Effector memory CD4-positive, alpha-beta T cell (primary cell): ENCODE data around the gene CUZD1.

ENCODE experiments used
- DNase-seq, 3 donors: peaks; one replicate each; pipeline ENCODE4 v3.0.0-alpha.2; 2020
- H3K27ac ChIP-seq: 2 replicates; pipeline ENCODE4 v1.7.0; 2013; ENCODE audit warnings: mild to moderate bottlenecking, low read length, moderate library complexity; ENCODE audit not compliant: insufficient read depth, poor library complexity, severe bottlenecking
- H3K27me3 ChIP-seq: replicated peaks from 2 replicates; pipeline ENCODE4 v1.7.0; 2013; ENCODE audit warnings: mild to moderate bottlenecking, low read length; ENCODE audit not compliant: insufficient read depth, control insufficient read depth, poor library complexity, severe bottlenecking
- H3K36me3 ChIP-seq: 2 replicates; pipeline ENCODE4 v1.7.0; 2013; ENCODE audit warnings: mild to moderate bottlenecking, low read length, moderate library complexity; ENCODE audit not compliant: control insufficient read depth, insufficient read depth
- H3K4me1 ChIP-seq: 2 replicates; pipeline ENCODE4 v1.7.0; 2013; ENCODE audit warnings: low read length, mild to moderate bottlenecking; ENCODE audit not compliant: control insufficient read depth, insufficient read depth, poor library complexity, severe bottlenecking
- H3K4me3 ChIP-seq: 2 replicates; pipeline ENCODE4 v1.7.0; 2013; ENCODE audit warnings: low read length, low read depth, mild to moderate bottlenecking; ENCODE audit not compliant: insufficient read depth, poor library complexity, severe bottlenecking
- H3K9me3 ChIP-seq: 2 replicates; pipeline ENCODE4 v1.7.0; 2013; ENCODE audit warnings: mild to moderate bottlenecking, low read length, moderate library complexity; ENCODE audit not compliant: control insufficient read depth
- total RNA-seq, 3 donors: gene quantifications; one replicate each; lab custom pipeline; 2026; lab: John Stamatoyannopoulos, UW

CUZD1 gene, protein sequence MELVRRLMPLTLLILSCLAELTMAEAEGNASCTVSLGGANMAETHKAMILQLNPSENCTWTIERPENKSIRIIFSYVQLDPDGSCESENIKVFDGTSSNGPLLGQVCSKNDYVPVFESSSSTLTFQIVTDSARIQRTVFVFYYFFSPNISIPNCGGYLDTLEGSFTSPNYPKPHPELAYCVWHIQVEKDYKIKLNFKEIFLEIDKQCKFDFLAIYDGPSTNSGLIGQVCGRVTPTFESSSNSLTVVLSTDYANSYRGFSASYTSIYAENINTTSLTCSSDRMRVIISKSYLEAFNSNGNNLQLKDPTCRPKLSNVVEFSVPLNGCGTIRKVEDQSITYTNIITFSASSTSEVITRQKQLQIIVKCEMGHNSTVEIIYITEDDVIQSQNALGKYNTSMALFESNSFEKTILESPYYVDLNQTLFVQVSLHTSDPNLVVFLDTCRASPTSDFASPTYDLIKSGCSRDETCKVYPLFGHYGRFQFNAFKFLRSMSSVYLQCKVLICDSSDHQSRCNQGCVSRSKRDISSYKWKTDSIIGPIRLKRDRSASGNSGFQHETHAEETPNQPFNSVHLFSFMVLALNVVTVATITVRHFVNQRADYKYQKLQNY
- 0.09 to 0.19 (median 0.17) reads per million in 3 donors for total RNA-seq

DNA sequence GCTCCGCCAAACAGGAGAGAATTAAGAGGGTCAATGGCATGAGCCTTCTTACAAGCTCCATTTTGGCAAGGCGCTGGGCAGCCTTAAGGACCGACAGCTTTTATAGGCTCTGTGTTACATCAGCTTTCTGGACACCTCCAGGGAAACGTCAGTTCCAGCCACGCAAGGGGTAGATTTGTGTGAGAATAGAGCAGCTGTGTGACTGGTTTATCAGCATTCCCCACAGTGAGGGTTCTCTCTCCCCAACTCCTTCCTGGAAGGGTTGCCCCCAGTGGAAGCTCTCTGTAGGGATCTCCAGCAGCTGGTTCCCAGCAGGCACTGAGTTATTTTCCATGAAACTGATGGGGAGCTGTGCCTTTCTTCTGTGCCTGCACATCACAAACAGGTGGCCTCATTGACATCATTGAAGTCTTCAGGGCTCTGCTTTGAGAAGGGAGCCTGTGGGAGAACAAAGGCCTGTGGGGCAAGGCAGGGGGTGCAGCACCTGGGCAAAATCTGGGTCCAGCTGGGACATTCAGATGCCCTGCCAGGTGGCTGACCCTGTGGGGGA is at the start of gene CUZD1:
TSS of gene CUZD1 (minus strand) at position 75 of the 550 bp plus-strand sequence. CDS start at position 61, 14 bp downstream.
- no peaks in the 10 kb centered on the region for H3K27me3 ChIP-seq
- no peaks in the 10 kb centered on the region for H3K4me1 ChIP-seq
- H3K36me3 ChIP-seq = peaks cover 6% of the 10 kb centered on the region
- no peak within 1 kb of the TSS for H3K4me3 ChIP-seq
- H3K9me3 ChIP-seq = no peaks in the 10 kb centered on the region
- DNase-seq = no peak
- no peak within 1 kb of the TSS for H3K27ac ChIP-seq

DNA sequence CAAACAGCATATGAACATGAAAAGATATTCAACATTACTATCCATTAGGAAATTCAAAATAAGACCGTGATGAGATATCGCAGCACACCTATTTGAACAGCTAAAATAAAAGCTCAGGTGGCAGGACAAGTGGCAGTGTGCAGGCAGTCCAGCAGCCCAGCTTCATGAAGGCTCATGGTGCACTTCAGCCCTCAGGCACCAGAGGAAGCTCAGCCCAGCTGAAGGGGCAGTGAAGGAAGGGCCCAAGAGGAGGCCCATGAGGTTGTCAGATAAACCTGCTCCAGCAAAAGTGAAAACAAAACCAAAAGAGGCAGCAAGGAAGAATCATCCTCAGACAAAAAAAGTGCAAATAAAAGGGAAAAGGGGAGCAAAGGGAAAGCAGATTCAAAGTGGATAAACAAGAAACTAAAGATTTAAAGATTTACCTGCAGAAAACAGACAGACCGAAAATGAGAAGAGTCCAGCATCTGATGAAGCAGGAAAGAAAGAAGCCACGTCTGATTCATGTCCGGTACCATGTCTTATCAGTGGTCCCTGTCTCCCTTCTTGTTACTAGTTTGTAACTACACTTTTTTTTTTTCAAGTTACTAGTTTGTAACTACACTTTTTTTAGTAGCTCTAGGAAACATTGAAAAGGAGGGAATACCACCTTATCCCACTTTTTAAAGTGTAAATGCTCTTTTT is 48.7 kb upstream of the CUZD1 start:
- Histone ChIP-seq H3K9me3 (no peaks in the 10 kb centered on the region), H3K4me1 (no peaks in the 10 kb centered on the region), H3K27me3 (no peaks in the 10 kb centered on the region), H3K27ac (no peak overlapping the region), H3K36me3 (no peaks in the 10 kb centered on the region), H3K4me3 (no peak overlapping the region)
- no peak for DNase-seq

DNA sequence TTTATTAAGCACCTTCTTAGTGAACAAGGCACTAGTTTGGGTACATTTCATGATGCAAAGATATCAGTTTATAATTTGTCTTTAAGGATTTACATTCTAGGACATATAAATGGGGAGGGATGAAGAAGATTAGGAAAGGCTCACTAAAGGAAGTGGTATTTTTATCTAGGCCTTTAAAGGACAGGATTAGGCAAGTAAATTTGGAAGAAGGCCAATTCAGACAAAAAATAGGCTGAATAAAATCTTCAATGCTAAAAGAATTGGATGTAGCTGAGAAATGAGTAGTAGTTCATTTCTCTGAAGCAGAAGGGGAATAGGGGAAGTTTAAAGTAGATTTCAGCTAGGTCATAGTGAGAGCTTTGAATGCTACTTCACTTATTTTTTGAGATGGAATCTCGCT is 38.5 kb upstream of the CUZD1 start:
- Histone ChIP-seq H3K36me3 (no peaks in the 10 kb centered on the region), H3K4me1 (no peaks in the 10 kb centered on the region), H3K27me3 (no peaks in the 10 kb centered on the region), H3K27ac (no peak overlapping the region), H3K4me3 (no peak overlapping the region), H3K9me3 (no peaks in the 10 kb centered on the region)
- DNase-seq = no peak

DNA sequence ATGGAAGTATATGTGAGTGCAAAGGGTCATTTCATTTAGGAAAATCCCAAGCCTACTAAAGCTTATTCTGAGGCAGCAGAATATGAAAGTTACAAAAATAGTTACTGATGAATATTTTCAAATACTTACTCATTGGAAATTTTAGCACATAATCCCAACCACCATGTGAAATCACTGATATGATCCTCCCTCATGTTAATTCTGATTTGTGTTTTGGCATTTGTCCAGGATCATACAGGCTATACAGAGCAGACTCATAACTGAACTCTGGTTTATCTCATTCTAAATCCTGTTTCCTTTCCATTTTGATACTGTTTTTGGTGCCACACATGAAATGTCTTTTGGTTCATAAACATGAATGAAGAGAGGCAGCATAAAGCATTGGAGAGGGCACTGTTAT is 37.1 kb upstream of the CUZD1 start:
- no peak for DNase-seq
- Histone ChIP-seq H3K4me3 (no peak overlapping the region), H3K27ac (no peak overlapping the region), H3K27me3 (no peaks in the 10 kb centered on the region), H3K9me3 (no peaks in the 10 kb centered on the region), H3K36me3 (no peaks in the 10 kb centered on the region), H3K4me1 (no peaks in the 10 kb centered on the region)

DNA sequence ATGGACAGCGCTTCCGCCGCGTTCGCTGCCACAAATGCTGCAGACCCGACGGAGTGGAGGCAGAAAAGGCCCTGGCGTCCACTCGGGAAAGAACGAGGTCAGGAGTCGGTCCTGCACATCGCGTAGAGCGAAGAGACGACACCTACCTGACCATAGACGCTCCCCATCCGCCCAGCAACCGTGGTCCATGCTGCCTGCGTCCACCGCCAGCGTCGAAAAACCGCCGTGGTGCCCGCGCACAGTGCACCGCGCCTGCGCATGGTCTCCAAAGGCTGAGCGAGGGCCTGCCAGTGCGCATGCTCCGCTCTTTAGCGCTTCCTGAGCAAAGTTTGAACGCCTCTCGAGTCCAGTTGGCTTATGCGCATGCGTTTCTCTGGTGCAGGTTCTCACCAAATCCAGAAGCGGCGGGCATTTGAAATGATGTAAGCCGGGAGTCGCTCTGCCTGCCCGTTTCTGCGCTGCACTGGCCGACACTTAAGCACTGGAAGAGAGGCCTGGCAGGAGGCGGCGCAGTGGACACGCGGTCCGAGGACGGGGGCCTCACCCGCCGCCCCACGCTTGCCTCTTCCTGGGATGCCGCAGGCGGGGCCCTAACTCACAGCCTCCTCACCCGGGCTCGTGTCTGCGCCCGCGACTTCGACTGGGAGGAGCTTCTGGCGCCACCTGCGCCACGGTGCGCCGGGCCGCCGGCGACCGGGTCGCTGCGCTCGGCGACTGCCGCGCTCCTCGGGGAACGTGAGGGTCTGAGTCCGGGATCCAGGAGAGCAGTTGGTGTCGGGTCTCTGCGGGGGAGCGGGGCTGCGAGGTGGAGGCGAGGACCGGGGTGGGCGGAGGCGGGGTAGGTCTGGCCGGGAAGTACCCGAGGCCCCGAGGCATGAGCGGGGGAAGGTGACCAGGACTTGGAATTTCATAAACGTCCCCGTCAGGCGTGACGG is 33.9 kb upstream of the CUZD1 start, which contains the start of gene FAM24B:
TSS of gene FAM24B (minus strand) at position 243 of the 935 bp plus-strand sequence. CDS start 29,066 bp downstream, outside the sequence.
- Histone ChIP-seq H3K27me3 (no peaks in the 10 kb centered on the region), H3K27ac (peak within 1 kb of the TSS; percentile 75), H3K9me3 (no peaks in the 10 kb centered on the region), H3K4me1 (no peaks in the 10 kb centered on the region), H3K4me3 (peak within 1 kb of the TSS; percentile 74), H3K36me3 (no peaks in the 10 kb centered on the region)
- DNase-seq = peak; percentile 87 to 96 (median 90)

DNA sequence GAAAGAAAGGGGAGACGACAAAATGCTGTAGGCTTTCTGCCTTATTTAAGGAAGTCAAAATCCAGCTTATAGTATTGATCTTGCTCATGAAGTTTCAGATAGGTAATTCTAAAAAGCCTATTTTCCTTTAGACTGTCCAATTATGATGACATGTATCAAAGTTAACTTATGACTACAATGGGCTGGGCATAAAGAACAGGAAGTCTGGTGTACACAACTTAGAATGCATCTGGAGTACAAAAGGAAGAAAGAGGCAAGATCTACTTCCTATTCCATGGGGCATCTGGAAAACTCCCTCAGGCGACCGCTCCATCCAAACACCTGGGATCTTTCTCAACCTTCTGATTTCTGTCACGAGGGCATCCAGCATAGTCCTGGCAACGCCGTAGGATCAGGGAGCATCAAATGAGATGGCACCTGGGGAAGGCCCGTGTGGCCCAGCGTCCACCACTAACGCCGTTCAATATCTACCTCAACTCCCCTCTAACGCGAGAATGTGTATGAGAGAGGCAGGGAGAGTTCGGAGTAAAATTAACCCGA is 33.2 kb upstream of the CUZD1 start:
- DNase-seq = no peak
- H3K36me3 ChIP-seq = no peaks in the 10 kb centered on the region

DNA sequence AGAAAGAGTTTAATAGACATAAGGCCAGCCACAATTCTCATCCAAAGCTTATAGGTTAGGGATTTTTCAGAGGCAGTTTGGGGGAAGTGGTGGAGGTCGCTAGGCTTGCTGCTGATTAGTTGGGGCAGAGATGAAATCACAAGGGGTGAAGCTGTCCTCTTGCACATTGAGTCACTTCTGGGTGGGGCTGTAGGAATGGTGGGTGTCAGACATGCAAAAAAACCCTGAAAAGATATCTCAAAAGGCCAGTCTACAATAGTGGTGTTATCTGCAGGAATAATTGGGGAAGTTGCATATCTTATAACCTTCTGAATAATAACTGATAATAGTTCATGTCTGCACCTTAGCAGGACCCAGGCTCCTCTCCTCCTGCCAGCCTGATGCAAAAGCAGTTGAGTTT is 31.6 kb upstream of the CUZD1 start:
- no peak for DNase-seq
- Histone ChIP-seq H3K4me1 (no peaks in the 10 kb centered on the region), H3K9me3 (no peaks in the 10 kb centered on the region), H3K4me3 (no peak overlapping the region), H3K27me3 (no peaks in the 10 kb centered on the region), H3K27ac (no peak overlapping the region), H3K36me3 (no peaks in the 10 kb centered on the region)

More for the DNA sequence above, 33.2 kb upstream of the CUZD1 start:
- Histone ChIP-seq H3K27me3 (no peaks in the 10 kb centered on the region), H3K4me3 (peak overlapping the region; percentile 74), H3K9me3 (no peaks in the 10 kb centered on the region), H3K4me1 (no peaks in the 10 kb centered on the region), H3K27ac (peak overlapping the region; percentile 62)

DNA sequence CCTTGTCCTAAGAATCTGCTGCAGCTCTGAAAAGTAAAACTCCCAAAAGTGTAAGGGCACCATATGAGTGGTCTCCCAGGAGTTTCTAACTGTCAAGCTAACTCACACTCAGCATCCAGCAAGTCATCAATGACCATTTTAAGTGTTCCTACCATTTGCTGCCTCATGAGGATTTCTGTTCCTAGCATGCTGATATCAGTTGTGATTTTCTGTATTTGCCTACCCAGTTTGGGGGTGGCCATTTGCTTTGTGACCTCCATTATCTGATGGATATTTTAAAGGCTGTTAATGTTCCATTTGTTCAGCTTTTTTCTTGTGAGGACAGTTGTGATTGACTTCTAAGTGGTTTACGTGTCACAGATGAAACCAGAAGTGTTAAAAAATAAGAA is 30.8 kb upstream of the CUZD1 start:
- DNase-seq = no peak
- Histone ChIP-seq H3K36me3 (no peaks in the 10 kb centered on the region), H3K4me1 (no peaks in the 10 kb centered on the region), H3K4me3 (no peak overlapping the region), H3K9me3 (no peaks in the 10 kb centered on the region), H3K27me3 (no peaks in the 10 kb centered on the region), H3K27ac (no peak overlapping the region)
